ENCODE measurements around the gene DCLK3. TPM values are rescaled to one million over a fixed set of nuclear protein-coding genes. Genes with fewer than 3 reads are reported as not detected.

Gene DCLK3
- total RNA-seq, 1 experiment from 2014 or later: 0.55 TPM

DNA sequence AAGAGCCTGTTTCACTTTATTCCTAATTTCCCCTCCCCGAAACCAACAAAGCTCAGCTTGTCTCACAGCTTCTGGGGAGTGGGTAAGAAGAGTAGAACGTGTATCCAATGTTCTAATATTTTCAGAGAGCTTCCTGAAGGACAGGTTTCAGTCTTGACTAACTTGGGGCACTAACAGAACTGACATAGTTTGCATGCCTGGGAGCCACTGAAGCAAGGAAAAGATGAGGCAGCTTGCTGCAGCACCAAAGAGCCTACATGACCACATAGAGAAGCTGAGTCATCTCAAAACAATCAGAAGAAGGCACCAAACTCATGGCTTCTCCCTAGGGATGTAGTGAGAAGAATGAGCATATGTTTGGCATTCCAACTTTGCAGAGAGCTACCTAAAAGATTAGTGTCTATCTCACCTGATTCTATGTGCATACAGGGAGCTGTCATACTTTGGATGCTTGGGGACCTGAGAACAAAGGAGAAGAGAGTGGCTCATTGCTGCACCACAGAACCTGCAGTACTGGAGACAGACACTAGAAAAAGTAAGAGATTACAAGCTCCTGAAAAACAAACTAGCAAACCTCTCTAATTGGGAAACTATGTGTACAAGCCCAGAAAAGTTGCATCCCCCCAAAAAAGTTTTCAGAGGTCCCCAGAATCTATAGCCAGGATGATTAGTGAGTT lies 86.9 kb downstream of the DCLK3 start (continued):
- TF ChIP-seq ZNF396 (CRISPR knock-in tag; IDR thresholded peaks at IDR 0.05; ENCODE audit: borderline replicate concordance): no peak
- no peak for TF ChIP-seq GABPB1 (CRISPR knock-in tag; IDR thresholded peaks at IDR 0.05)
- TF ChIP-seq, protein P1, sequence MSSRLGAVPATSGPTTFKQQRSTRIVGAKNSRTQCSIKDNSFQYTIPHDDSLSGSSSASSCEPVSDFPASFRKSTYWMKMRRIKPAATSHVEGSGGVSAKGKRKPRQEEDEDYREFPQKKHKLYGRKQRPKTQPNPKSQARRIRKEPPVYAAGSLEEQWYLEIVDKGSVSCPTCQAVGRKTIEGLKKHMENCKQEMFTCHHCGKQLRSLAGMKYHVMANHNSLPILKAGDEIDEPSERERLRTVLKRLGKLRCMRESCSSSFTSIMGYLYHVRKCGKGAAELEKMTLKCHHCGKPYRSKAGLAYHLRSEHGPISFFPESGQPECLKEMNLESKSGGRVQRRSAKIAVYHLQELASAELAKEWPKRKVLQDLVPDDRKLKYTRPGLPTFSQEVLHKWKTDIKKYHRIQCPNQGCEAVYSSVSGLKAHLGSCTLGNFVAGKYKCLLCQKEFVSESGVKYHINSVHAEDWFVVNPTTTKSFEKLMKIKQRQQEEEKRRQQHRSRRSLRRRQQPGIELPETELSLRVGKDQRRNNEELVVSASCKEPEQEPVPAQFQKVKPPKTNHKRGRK (CRISPR knock-in tag; IDR thresholded peaks at IDR 0.05; ENCODE audit: borderline replicate concordance): no peak
- no peak for TF ChIP-seq E2F5 (CRISPR knock-in tag; IDR thresholded peaks at IDR 0.05)
- TF ChIP-seq, protein P2, sequence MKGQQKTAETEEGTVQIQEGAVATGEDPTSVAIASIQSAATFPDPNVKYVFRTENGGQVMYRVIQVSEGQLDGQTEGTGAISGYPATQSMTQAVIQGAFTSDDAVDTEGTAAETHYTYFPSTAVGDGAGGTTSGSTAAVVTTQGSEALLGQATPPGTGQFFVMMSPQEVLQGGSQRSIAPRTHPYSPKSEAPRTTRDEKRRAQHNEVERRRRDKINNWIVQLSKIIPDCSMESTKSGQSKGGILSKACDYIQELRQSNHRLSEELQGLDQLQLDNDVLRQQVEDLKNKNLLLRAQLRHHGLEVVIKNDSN (CRISPR knock-in tag; IDR thresholded peaks at IDR 0.05): no peak
- no peak for TF ChIP-seq CREB1 (CRISPR knock-in tag; IDR thresholded peaks at IDR 0.05)

- CTCF ChIA-PET: no interaction called here
- Mint-ChIP-seq H3K4me3 (no peak overlapping the region), H3K4me1 (peaks cover 8% of the 10 kb centered on the region; the same call in 1 of the 2 replicates), H3K36me3 (peaks cover 12% of the 10 kb centered on the region), H3K27ac (peak overlapping the region; percentile 41; the same call in 1 of the 2 replicates), H3K27me3 (ENCODE audit: low read depth) (no peaks in the 10 kb centered on the region), H3K9me3 (peaks cover 28% of the 10 kb centered on the region)
- ATAC-seq (no peak), DNase-seq (ENCODE audit: low spot score) (no peak)
- TF ChIP-seq, protein P2 (CRISPR knock-in tag; IDR thresholded peaks at IDR 0.05): no peak
- no peak for TF ChIP-seq ATF1 (CRISPR knock-in tag; IDR thresholded peaks at IDR 0.05)
- no peak for TF ChIP-seq SMAD3 (CRISPR knock-in tag; IDR thresholded peaks at IDR 0.05; ENCODE audit: borderline replicate concordance)
- TF ChIP-seq, protein P3, sequence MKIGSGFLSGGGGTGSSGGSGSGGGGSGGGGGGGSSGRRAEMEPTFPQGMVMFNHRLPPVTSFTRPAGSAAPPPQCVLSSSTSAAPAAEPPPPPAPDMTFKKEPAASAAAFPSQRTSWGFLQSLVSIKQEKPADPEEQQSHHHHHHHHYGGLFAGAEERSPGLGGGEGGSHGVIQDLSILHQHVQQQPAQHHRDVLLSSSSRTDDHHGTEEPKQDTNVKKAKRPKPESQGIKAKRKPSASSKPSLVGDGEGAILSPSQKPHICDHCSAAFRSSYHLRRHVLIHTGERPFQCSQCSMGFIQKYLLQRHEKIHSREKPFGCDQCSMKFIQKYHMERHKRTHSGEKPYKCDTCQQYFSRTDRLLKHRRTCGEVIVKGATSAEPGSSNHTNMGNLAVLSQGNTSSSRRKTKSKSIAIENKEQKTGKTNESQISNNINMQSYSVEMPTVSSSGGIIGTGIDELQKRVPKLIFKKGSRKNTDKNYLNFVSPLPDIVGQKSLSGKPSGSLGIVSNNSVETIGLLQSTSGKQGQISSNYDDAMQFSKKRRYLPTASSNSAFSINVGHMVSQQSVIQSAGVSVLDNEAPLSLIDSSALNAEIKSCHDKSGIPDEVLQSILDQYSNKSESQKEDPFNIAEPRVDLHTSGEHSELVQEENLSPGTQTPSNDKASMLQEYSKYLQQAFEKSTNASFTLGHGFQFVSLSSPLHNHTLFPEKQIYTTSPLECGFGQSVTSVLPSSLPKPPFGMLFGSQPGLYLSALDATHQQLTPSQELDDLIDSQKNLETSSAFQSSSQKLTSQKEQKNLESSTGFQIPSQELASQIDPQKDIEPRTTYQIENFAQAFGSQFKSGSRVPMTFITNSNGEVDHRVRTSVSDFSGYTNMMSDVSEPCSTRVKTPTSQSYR (CRISPR knock-in tag; IDR thresholded peaks at IDR 0.05): no peak
- no peak for TF ChIP-seq E2F5 (CRISPR knock-in tag; IDR thresholded peaks at IDR 0.05)
- TF ChIP-seq TEAD4 (CRISPR knock-in tag; IDR thresholded peaks at IDR 0.05): no peak
- TF ChIP-seq, protein P4, sequence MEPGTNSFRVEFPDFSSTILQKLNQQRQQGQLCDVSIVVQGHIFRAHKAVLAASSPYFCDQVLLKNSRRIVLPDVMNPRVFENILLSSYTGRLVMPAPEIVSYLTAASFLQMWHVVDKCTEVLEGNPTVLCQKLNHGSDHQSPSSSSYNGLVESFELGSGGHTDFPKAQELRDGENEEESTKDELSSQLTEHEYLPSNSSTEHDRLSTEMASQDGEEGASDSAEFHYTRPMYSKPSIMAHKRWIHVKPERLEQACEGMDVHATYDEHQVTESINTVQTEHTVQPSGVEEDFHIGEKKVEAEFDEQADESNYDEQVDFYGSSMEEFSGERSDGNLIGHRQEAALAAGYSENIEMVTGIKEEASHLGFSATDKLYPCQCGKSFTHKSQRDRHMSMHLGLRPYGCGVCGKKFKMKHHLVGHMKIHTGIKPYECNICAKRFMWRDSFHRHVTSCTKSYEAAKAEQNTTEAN (CRISPR knock-in tag; IDR thresholded peaks at IDR 0.05): no peak
- POLR2A ChIA-PET: no interaction called here
Observed at GRCh38 chr3:36674816-36675215, 89.5 kb downstream of the DCLK3 start.

GRCh38 chr3:36669764-36670163 lies 94.6 kb downstream of the DCLK3 start:
- H3K9me3 Mint-ChIP-seq: peaks cover 6% of the 10 kb centered on the region
- POLR2A ChIA-PET: no interaction called here
- no peak for TF ChIP-seq HMGA2 (CRISPR knock-in tag; IDR thresholded peaks at IDR 0.05)
- ATAC-seq (no peak), DNase-seq (ENCODE audit: low spot score) (no peak)
- no peaks in the 10 kb centered on the region for H3K36me3 Mint-ChIP-seq
- CTCF ChIA-PET: interaction anchor here (0.8 kb wide), 1 partner anchor 111 kb away, joined by 3 read pairs; no protein-coding TSS in a partner anchor
- no peak overlapping the region for H3K4me3 Mint-ChIP-seq
- no peak overlapping the region for H3K27ac Mint-ChIP-seq
- no peaks in the 10 kb centered on the region for H3K4me1 Mint-ChIP-seq
- no peaks in the 10 kb centered on the region for H3K27me3 Mint-ChIP-seq (ENCODE audit: low read depth)

Data from WTC11 (cell line).